Activated CD8-positive, alpha-beta memory T cell treated with anti-CD3 and anti-CD28 coated beads for 48 hours (primary cell): Measurements from ENCODE around the gene IGF1R.

Experiments used
- DNase-seq, 3 experiments: peaks; one replicate each; pipeline ENCODE4 v3.0.0-alpha.2; 2020; ENCODE audit warnings: low read depth in 2 of 3, low spot score in 2 of 3

IGF1R gene

GRCh38 chr15:98744506-98744905 lies 96.2 kb downstream of the IGF1R start:
- DNase-seq: no peak

DNA sequence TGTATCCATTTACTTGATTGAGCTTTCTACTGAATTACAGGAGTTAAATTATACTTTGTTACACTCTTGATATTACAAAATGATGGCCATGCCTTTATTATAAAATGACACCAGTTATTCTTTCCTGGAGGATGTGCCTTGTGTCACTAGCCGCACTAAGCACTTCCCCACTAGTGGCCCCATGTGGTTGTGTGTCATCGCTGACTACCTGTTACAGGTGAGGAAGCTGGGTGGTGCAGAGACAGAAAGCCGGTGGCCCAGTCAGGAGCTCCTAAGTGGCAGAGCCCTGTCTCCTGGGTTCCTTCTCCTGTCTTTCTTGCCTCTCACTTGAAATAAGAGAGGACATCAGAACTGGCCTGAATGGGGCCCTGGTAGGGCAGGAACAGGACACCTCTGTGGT lies 96.8 kb downstream of the IGF1R start:
- DNase-seq: no peak

- no peak for DNase-seq
Observed at GRCh38 chr15:98745650-98746374, 97.5 kb downstream of the IGF1R start.

- no peak for DNase-seq
Observed at GRCh38 chr15:98746375-98747155, 98.2 kb downstream of the IGF1R start.

DNA sequence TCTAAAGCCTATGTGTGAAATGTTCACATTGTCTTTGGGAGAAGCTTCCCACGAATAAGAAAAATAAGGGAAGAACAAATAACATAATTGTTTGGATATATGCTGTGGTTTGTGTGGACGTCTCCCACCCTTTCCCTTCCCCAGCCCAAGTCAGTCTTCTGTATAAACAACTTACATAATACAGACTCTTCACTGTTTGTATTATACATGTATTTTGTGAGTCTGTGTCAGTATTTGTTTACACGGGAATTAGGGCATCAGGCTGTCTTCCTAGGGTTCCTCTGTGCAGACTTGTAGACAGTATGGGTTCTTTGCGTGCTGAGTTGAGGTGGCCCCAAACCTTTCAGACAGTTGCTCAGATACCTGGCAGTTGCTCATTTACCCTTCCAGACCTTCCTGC lies 103.4 kb downstream of the IGF1R start:
- no peak for DNase-seq

DNA sequence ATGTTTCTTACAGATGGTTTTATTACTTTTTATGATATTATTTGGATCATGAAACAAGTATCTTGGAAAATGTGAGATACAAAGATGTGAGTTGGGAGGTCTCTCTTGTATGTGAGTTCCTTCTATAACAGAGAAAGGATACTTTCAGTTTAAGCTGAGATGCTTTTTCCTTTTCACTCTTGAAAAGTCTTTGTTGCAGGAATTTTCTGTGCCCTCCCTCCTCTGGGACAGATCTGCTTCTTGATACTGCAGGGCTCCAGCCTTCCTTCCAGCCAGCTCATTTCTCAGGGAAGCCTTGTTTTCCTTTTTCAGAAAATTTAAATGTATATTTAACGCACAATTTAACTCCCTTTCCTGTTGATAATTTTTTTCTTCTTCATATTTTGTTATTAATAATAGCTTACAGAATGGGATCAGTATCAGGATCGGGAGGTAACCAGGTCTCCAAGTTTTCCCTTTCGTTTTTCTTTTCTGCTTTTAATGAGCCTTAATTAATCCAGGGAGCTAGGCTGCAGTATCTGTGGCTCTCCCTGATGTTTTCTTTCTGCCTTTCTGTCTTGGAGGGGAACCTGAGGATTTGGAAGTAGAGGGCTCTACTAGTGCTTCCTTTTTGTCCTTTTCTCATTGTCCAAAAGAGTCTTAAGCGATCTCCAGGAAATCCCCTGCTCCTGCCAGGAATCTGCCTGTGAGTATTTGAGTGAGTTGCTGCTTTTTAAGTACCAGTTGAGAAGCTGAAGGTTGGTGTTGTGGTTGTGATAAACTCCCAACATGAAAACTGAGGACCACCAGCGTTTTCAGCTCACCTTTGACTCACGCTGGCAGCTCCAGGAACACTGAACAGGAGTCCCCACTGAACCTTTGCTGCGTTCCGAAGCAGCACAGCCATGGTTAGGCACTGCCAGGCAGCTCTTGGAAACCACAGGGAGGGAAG lies 105.7 kb downstream of the IGF1R start:
- no peak for DNase-seq

DNA sequence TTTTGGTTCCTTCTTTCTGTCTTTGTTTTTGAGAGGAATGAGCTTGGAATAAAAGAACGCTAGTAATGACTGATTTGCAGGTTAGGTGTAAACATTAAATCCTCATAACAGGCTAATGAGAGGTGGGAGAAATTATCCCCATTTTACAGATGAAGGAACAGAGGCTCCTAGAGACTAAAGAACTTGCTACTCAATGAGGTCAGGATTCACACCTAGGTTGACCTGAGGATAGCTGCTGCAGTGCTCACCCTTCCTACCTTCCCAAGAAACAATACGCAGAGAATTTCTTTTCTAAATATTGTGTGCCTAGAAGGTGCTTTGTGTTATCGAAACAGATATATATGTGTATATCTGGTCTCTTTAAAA lies 106.3 kb downstream of the IGF1R start:
- no peak for DNase-seq

DNA sequence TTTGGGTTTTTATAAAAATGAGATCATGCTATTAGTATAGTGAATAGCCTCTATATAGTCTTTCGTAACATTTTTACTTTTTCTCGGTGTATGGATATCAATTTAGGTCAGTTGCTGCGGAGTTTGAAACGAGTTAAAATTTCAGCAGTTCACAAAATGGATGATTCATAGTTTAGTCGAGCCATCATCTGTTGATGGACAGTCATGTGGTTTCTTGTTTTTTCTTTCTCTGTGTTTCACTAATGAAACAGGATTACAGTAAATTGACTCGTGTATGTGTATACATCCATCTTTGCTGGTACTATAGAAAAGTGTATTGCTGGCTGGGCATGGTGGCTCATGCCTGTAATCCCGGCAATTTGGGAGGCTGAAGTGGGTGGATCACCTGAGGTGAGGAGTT lies 106.8 kb downstream of the IGF1R start:
- no peak for DNase-seq

- DNase-seq: no peak
Observed at GRCh38 chr15:98755781-98756180, 107.4 kb downstream of the IGF1R start.

DNA sequence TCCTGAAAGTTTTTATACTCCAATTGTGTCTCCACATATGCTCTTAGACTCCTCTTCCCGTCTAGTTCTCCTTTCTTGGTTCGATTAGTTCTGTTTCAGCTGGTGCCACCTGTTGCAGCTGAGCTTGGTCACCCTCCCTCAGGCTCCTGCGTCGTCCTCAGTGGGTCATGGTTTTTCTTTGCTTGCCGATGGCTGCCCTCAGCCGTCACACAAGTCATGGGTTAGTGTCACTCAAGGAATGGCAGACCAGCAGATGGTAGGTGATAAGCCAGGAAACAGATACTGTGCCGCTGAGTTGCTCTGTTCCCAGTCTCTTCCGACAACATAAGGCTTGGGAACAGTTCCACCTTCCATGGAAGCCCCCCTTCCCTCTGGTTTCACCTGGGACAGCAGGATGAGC lies 109.9 kb downstream of the IGF1R start:
- DNase-seq: no peak

- no peak for DNase-seq
Observed at GRCh38 chr15:98759277-98759676, 110.9 kb downstream of the IGF1R start.

DNA sequence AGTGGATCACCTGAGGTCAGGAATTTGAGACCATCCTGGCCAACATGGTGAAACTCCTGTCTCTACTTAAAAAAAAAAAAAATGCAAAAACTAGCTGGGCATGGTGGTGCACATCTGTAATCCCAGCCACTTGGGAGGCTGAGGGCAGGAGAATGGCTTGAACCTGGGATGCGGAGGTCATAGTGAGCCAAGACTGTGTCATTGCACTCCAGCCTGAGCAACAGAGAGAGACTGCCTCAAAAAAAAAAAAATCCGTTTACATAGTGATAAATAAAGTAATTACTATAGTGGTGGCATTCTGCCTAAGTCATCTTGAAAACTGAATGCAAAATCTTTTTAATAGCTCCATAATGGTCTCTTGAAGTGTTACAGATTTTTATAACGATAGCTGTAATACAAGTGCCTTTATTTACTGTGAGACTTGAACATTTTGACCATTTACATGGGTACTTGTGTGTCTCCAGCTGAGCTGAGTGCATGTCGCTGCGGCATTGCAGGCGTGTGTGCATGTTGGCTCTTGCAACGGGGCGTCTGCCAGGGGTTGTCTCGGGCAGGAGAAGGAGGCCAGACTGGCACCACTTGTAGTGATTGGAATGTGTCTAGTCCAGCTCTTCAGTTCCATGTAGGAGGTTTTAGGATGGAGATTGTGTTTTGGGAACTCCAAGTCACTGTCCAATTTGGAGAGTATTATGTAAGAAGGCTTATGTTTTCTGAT lies 111.9 kb downstream of the IGF1R start:
- DNase-seq: no peak

DNA sequence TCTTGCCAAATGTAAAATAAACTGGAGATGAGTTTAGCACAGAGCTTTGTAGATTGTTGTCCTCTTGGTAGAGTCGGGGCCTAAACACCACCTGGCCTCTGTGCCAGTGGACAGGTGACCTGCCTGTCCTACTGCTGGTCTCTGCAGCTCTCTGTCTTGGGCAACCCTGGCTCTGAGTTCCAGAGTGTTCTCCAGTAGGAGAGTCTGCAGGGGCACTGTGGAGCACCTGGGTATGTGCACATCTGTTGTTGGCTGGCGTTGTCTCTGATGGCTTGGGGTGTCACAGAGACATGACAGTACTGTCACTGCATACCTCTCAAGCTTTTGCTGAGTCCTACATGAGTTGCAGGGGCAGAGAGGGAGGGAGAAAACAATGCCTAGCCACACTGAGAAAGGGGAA lies 112.6 kb downstream of the IGF1R start:
- no peak for DNase-seq

DNA sequence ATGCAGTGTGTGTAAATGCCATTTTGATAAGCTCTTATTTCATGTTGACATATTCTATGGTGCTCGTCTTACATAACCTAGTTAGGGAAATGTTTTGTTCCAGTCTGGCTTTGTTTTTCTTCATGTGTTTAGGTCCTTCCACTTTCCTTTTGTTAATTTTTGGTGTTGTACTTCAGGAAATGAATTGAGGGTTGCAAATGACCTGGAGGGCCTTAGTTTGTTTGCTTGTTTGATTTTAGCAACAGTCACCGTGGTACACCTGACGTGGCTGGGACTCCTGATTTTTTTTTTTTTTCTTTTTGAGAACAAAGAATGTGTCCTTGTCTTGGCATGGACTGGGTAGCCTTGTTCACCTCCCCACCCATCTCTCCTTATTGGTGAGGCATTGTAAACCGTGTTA lies 114.8 kb downstream of the IGF1R start:
- no peak for DNase-seq

DNA sequence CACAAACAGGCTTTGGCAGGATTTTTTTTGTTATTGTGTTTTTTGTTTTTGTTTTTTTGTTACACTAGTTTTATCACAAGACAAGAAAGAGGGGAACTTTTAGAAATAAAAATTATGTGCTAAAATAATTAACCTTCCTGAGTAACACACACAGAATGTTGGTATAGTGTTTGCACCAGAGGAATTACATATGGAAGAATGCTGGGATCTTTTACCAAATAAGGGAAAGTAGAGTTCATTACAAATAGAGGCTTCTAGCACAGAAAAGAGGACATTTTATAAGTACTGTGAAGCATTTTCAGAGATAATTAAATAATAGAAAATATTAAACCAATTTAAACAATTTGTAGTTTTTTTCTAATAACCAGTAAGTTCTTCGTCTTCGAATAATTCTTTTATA lies 116.0 kb downstream of the IGF1R start:
- DNase-seq: no peak

DNA sequence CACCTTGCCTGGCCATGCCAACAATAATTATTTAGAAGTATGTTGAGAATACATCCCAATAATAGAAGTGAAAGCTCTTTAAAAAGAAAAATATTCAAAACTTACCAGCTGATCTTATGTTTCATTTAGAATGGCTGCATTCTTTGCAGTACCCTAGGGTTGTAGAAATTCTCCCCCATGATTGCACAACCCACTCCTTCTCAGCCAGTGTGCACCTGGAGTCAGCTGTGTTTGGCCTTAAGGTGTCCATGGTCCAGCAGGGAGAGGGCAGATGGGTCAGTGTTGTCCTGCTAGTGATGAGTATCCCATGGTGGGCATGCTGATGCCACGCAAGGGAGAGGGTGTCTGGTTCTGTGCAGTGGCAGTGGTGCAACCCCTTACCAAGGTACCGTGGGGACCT lies 117.3 kb downstream of the IGF1R start:
- no peak for DNase-seq

DNA sequence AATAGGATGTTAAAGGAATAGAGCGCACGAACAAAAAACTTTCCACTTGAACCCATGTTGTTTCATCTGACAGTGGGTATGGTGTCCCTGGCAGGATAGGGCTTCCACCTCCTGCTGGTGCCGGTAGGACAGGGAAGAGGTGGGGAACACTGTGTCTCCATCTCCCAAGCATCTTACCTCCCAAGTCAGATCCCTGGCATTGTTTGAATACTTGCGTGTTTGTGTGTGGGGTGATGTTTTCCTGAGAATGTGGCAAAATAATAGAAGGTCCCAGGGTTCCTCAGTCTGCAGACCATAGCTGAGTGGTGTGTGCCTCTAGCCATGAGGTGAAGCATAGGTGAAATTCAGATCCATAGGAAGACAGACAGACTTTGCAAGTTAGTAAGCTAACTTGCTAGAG lies 119.4 kb downstream of the IGF1R start:
- DNase-seq: no peak

DNA sequence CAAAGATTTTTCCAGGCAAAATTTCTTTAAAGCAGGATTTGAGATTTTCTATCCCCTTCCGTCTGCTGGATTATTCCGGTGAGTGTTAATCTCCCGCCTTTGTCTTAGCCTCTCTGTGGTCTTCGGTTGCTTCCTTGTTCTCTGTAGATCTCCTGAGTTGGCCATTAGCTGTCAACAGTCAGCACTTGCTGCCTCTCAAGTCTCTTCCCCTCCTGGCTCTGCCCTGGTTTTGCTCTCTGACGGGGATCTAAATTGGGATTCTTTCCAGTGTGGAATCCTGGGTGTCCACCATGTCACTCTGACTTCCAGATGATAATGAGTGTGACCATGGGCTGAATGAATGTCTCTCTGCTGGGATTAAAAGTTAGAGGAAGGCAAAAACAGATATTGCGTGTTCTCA lies 121.5 kb downstream of the IGF1R start:
- DNase-seq: no peak

GRCh38 chr15:98770984-98771383 lies 122.6 kb downstream of the IGF1R start:
- no peak for DNase-seq

GRCh38 chr15:98771541-98771940 lies 123.2 kb downstream of the IGF1R start:
- DNase-seq: no peak

DNA sequence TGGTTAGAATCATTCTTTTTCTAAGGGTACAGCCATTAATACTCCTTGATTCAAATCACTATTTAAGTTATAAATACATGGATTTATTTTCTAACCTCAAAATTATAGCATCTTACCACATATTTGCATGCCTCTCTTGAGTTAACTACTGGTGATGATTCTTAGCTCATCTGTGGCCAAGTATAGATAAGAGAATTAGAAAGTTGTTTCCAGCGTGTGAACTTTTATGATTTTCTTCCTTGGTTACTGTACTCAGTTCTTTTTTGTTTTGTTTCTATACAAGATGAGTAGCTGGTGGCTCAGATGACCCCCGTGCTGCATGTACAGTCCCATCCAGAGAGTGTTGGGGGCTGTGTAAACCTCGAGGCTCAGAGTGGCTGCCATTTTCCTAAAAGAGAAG lies 124.6 kb downstream of the IGF1R start:
- no peak for DNase-seq
